Measurements from ENCODE around the gene ADAM12. TPM values are rescaled to one million over a fixed set of nuclear protein-coding genes. Genes with fewer than 3 reads are reported as not detected.

Gene ADAM12
- total RNA-seq, 1 experiment from 2014 or later = 0.24 TPM

DNA sequence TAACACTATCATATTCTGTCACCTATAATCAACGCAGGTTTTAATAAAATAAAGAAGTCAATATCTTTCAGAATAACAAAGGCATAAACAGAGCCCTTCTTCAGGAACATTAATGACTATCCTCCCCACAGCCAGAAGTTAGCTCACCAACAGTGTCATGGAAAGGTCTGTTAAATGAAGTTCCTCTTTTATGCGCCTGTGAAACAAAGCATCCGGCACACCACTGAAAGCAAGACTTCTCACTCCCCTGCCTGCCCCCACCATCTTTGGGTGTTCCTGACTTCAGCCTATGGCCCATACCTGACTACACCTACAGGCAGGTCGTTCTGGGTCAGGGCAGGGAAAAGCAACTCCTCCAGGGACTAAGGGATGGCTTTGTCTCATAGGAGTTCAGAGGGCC lies 286.5 kb downstream of the ADAM12 start:
- Mint-ChIP-seq H3K4me1 (peaks cover 11 to 13% of the 10 kb centered on the region in 2 experiments), H3K36me3 (ENCODE audit: insufficient read depth in 1 of 3, low read depth in 3 of 3) (no peaks in the 10 kb centered on the region; a peak in 1 of 7 replicates), H3K4me3 (no peak overlapping the region), H3K27ac (no peak overlapping the region), H3K9me3 (no peaks in the 10 kb centered on the region), H3K27me3 (ENCODE audit: low read depth) (no peaks in the 10 kb centered on the region; the same call in none of the 2 replicates)
- no peak overlapping the region for H3T11ph ChIP-seq (ENCODE audit: low read length)
- H3K56ac ChIP-seq (ENCODE audit: insufficient read length, low read depth, low read length) = no peak overlapping the region
- H2BK20ac ChIP-seq (ENCODE audit: low read depth, low read length, poor library complexity, severe bottlenecking) = no peak overlapping the region
- H3K4ac ChIP-seq (ENCODE audit: low read depth, low read length) = no peak overlapping the region
- H4K8ac ChIP-seq (replicated peaks; ENCODE audit: insufficient read length, low read depth, low read length) = no peak overlapping the region
- no peaks in the 10 kb centered on the region for H3K79me1 ChIP-seq (ENCODE audit: insufficient read depth, low read depth, low read length, poor library complexity, severe bottlenecking)
- no peak for DNase-seq
- H3K4me2 ChIP-seq (ENCODE audit: insufficient read depth, insufficient read length, low read length) = no peak overlapping the region
- no peak overlapping the region for H4K5ac ChIP-seq (ENCODE audit: insufficient read length, low read depth, low read length)
- peaks cover 3% of the 10 kb centered on the region; the same call in 1 of the 2 replicates for H3K4me1 ChIP-seq (ENCODE audit: insufficient read depth, low read length)
- no peak overlapping the region for H3K18ac ChIP-seq (ENCODE audit: insufficient read length, low read depth, low read length)
- H2BK12ac ChIP-seq (ENCODE audit: insufficient read length, low read depth, low read length) = no peak overlapping the region
- no peak overlapping the region for H2AFZ ChIP-seq (ENCODE audit: low read length)
- H3K27ac ChIP-seq (ENCODE audit: insufficient read length, low read depth, low read length) = no peak overlapping the region
- no peaks in the 10 kb centered on the region for H3K23me2 ChIP-seq (ENCODE audit: insufficient read length, low read depth, low read length, poor library complexity, severe bottlenecking)
- H3K79me2 ChIP-seq (ENCODE audit: insufficient read depth, low read length) = no peaks in the 10 kb centered on the region
- H3K23ac ChIP-seq (ENCODE audit: insufficient read length, low read depth, low read length) = no peak overlapping the region
- no peaks in the 10 kb centered on the region for H4K20me1 ChIP-seq (ENCODE audit: control insufficient read depth, insufficient read depth, insufficient read length)
- H3K9ac ChIP-seq (ENCODE audit: extremely low read depth, insufficient read length, low read length) = no peak overlapping the region
- H3K9me3 ChIP-seq (ENCODE audit: control insufficient read depth, low read depth, low read length) = no peaks in the 10 kb centered on the region
- H2BK120ac ChIP-seq (ENCODE audit: low read depth, low read length, poor library complexity, severe bottlenecking) = no peak overlapping the region
- TF ChIP-seq, protein P1, sequence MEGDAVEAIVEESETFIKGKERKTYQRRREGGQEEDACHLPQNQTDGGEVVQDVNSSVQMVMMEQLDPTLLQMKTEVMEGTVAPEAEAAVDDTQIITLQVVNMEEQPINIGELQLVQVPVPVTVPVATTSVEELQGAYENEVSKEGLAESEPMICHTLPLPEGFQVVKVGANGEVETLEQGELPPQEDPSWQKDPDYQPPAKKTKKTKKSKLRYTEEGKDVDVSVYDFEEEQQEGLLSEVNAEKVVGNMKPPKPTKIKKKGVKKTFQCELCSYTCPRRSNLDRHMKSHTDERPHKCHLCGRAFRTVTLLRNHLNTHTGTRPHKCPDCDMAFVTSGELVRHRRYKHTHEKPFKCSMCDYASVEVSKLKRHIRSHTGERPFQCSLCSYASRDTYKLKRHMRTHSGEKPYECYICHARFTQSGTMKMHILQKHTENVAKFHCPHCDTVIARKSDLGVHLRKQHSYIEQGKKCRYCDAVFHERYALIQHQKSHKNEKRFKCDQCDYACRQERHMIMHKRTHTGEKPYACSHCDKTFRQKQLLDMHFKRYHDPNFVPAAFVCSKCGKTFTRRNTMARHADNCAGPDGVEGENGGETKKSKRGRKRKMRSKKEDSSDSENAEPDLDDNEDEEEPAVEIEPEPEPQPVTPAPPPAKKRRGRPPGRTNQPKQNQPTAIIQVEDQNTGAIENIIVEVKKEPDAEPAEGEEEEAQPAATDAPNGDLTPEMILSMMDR (conservative IDR thresholded peaks at IDR 0.05) = no peak
- no peaks in the 10 kb centered on the region for H3K27me3 ChIP-seq (ENCODE audit: insufficient read depth, low read length)
- H4K91ac ChIP-seq (ENCODE audit: insufficient read length, low read depth, low read length) = no peak overlapping the region
- no peak overlapping the region for H2AK5ac ChIP-seq (ENCODE audit: insufficient read length, low read length)
- H2BK15ac ChIP-seq (ENCODE audit: low read depth, low read length) = no peak overlapping the region
- WGBS (ENCODE audit: extremely low coverage, insufficient read length, low lambda C conversion rate) = no CpG with 5 or more reads among the region's 4 CpGs
- no peak overlapping the region for H2BK5ac ChIP-seq (ENCODE audit: insufficient read length, low read length)
- H3K14ac ChIP-seq (ENCODE audit: insufficient read depth, low read length) = no peak overlapping the region

All from H9 (cell line).